HepG2 (cell line): ENCODE measurements around the gene PLPPR4.

Source experiments
- CENPX ChIP-seq: sonication (generic); formaldehyde crosslinking; IDR thresholded peaks from 2 replicates; pipeline ENCODE4 v1.9.0; 2021; ENCODE audit warnings: mild to moderate bottlenecking, missing genetic modification reagents, moderate library complexity
- MAZ ChIP-seq, 2 experiments: sonication (generic) in 1 of 2; formaldehyde crosslinking in 1 of 2; IDR thresholded peaks; 2 replicates each; pipeline versions ENCODE4 v1.5.0 to v1.6.1; 2012 to 2020; ENCODE audit warnings: low read depth in 2 of 2, mild to moderate bottlenecking in 2 of 2, borderline replicate concordance in 1 of 2, improper control_type of control experiment in 1 of 2, low read length in 1 of 2, missing genetic modification reagents in 1 of 2, moderate library complexity in 1 of 2
- PTBP1 ChIP-seq: fragments of 200-400 bp; formaldehyde crosslinking; IDR thresholded peaks from 2 replicates; pipeline ENCODE4 v1.6.1; 2018; ENCODE audit warnings: low read length, low read depth; ENCODE audit not compliant: poor library complexity, severe bottlenecking
- TBP ChIP-seq: sonication (generic); formaldehyde crosslinking; IDR thresholded peaks from 2 replicates; pipeline ENCODE4 v1.5.0; 2020; ENCODE audit warnings: missing genetic modification reagents
- ZFAT ChIP-seq: sonication (generic); formaldehyde crosslinking; conservative IDR thresholded peaks from 2 replicates; pipeline ENCODE4 v1.8.1; 2023; ENCODE audit warnings: missing genetic modification reagents, inconsistent platforms
- ZNF24 ChIP-seq: fragments of 450-650 bp; IDR thresholded peaks from 2 replicates; pipeline ENCODE4 v1.6.1; 2017; ENCODE audit warnings: antibody characterized with exemption, mild to moderate bottlenecking
- ZNF766 ChIP-seq: sonication (generic); formaldehyde crosslinking; IDR thresholded peaks from 2 replicates; pipeline ENCODE4 v1.5.0; 2020; ENCODE audit warnings: missing genetic modification reagents, borderline replicate concordance
- TF ChIP-seq, protein P1 (sequence below): sonication (generic); formaldehyde crosslinking; IDR thresholded peaks from one replicate; pipeline ENCODE4 v1.5.1; 2020; ENCODE audit warnings: mild to moderate bottlenecking, missing genetic modification reagents; ENCODE audit errors: not compliant biosample characterization

DNA sequence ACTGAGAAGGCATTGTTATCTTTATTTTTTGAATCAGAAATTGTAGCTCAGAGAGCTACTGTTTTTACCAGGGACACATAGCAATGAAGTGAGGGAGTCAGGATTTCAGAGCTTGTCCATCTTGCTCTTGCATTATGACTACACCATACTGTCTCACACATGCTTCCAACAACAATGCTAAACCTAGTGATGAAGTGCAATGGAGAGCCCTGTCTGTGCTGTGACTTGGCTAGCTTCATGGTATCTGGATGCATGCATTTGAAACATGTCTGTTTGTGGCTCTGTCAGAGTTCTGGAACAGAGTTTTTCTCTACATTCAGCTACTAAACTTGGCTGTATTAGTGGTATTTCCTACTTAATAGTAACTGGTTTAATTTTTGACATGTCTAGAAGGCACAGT is 7.0 kb downstream of the PLPPR4 start:
- no peak for TF ChIP-seq TBP (CRISPR knock-in tag)
- no peak for TF ChIP-seq CENPX (CRISPR knock-in tag)
- TF ChIP-seq, protein P1, sequence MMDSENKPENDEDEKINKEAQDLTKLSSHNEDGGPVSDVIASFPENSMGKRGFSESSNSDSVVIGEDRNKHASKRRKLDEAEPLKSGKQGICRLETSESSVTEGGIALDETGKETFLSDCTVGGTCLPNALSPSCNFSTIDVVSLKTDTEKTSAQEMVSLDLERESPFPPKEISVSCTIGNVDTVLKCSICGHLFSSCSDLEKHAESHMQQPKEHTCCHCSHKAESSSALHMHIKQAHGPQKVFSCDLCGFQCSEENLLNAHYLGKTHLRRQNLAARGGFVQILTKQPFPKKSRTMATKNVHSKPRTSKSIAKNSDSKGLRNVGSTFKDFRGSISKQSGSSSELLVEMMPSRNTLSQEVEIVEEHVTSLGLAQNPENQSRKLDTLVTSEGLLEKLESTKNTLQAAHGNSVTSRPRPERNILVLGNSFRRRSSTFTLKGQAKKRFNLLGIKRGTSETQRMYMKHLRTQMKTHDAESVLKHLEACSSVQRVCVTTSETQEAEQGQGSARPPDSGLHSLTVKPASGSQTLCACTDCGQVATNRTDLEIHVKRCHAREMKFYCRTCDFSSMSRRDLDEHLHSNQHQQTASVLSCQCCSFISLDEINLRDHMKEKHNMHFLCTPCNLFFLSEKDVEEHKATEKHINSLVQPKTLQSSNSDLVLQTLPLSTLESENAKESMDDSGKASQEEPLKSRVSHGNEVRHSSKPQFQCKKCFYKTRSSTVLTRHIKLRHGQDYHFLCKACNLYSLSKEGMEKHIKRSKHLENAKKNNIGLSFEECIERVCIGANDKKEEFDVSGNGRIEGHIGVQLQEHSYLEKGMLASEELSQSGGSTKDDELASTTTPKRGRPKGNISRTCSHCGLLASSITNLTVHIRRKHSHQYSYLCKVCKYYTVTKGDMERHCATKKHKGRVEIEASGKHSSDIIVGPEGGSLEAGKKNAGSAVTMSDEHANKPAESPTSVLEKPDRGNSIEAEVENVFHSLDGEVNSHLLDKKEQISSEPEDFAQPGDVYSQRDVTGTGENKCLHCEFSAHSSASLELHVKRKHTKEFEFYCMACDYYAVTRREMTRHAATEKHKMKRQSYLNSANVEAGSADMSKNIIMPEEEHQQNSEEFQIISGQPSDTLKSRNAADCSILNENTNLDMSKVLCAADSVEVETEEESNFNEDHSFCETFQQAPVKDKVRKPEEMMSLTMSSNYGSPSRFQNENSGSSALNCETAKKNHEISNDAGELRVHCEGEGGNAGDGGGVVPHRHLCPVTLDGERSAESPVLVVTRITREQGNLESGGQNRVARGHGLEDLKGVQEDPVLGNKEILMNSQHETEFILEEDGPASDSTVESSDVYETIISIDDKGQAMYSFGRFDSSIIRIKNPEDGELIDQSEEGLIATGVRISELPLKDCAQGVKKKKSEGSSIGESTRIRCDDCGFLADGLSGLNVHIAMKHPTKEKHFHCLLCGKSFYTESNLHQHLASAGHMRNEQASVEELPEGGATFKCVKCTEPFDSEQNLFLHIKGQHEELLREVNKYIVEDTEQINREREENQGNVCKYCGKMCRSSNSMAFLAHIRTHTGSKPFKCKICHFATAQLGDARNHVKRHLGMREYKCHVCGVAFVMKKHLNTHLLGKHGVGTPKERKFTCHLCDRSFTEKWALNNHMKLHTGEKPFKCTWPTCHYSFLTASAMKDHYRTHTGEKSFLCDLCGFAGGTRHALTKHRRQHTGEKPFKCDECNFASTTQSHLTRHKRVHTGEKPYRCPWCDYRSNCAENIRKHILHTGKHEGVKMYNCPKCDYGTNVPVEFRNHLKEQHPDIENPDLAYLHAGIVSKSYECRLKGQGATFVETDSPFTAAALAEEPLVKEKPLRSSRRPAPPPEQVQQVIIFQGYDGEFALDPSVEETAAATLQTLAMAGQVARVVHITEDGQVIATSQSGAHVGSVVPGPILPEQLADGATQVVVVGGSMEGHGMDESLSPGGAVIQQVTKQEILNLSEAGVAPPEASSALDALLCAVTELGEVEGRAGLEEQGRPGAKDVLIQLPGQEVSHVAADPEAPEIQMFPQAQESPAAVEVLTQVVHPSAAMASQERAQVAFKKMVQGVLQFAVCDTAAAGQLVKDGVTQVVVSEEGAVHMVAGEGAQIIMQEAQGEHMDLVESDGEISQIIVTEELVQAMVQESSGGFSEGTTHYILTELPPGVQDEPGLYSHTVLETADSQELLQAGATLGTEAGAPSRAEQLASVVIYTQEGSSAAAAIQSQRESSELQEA (CRISPR knock-in tag) = no peak
- no peak for TF ChIP-seq ZNF766 (CRISPR knock-in tag)
- no peak for TF ChIP-seq ZNF24
- no peak for TF ChIP-seq MAZ (IDR thresholded peaks at IDR 0.05; ENCODE audit: borderline replicate concordance, low read depth, low read length)
- no peak for TF ChIP-seq MAZ (CRISPR knock-in tag; IDR thresholded peaks at IDR 0.05; ENCODE audit: low read depth)
- no peak for TF ChIP-seq PTBP1
- no peak for TF ChIP-seq ZFAT
